ENCODE measurements around the gene TXNL4B.

DNA sequence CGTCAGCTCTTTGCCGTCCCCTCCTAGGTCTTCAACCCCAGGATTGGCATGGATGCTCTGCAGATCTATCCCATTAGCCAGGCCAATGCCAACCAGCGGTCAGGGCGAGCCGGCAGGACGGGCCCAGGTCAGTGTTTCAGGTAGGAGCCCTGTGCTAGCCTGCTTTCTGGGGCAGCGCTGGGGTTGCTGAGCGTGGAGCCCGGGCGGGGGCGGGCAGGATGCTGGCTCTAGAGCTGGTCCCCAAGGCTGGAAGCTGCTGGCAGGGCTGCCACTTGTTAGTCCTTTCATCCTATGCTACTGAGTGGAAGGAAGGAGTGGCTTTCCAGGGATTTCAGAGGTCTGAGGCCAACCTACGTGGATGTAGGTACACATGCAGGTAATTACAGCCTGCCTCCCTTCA lies 12.6 kb upstream of the TXNL4B start:
- TF ChIP-seq ZNF140 (tag by site-specific recombination; IDR thresholded peaks at IDR 0.05) (no peak), ZSCAN23 (tag by site-specific recombination; IDR thresholded peaks at IDR 0.05) (no peak), ZNF2 (tag by site-specific recombination; IDR thresholded peaks at IDR 0.05) (no peak), ZFP69B (tag by site-specific recombination; IDR thresholded peaks at IDR 0.05) (no peak)
- TF ChIP-seq, protein P1, sequence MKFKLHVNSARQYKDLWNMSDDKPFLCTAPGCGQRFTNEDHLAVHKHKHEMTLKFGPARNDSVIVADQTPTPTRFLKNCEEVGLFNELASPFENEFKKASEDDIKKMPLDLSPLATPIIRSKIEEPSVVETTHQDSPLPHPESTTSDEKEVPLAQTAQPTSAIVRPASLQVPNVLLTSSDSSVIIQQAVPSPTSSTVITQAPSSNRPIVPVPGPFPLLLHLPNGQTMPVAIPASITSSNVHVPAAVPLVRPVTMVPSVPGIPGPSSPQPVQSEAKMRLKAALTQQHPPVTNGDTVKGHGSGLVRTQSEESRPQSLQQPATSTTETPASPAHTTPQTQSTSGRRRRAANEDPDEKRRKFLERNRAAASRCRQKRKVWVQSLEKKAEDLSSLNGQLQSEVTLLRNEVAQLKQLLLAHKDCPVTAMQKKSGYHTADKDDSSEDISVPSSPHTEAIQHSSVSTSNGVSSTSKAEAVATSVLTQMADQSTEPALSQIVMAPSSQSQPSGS (tag by site-specific recombination; IDR thresholded peaks at IDR 0.05; ENCODE audit: low read depth), result no peak
- TF ChIP-seq, protein P2, sequence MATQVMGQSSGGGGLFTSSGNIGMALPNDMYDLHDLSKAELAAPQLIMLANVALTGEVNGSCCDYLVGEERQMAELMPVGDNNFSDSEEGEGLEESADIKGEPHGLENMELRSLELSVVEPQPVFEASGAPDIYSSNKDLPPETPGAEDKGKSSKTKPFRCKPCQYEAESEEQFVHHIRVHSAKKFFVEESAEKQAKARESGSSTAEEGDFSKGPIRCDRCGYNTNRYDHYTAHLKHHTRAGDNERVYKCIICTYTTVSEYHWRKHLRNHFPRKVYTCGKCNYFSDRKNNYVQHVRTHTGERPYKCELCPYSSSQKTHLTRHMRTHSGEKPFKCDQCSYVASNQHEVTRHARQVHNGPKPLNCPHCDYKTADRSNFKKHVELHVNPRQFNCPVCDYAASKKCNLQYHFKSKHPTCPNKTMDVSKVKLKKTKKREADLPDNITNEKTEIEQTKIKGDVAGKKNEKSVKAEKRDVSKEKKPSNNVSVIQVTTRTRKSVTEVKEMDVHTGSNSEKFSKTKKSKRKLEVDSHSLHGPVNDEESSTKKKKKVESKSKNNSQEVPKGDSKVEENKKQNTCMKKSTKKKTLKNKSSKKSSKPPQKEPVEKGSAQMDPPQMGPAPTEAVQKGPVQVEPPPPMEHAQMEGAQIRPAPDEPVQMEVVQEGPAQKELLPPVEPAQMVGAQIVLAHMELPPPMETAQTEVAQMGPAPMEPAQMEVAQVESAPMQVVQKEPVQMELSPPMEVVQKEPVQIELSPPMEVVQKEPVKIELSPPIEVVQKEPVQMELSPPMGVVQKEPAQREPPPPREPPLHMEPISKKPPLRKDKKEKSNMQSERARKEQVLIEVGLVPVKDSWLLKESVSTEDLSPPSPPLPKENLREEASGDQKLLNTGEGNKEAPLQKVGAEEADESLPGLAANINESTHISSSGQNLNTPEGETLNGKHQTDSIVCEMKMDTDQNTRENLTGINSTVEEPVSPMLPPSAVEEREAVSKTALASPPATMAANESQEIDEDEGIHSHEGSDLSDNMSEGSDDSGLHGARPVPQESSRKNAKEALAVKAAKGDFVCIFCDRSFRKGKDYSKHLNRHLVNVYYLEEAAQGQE (tag by site-specific recombination; IDR thresholded peaks at IDR 0.05), result no peak

Measured in HEK293 (cell line).